HG03280 (cell line): Measurements from ENCODE around the gene HOXB1.

Experiments
- ATAC-seq: cut with Tn5 transposase; IDR thresholded peaks from one replicate; pipeline ENCODE4 v1.9.1; 2021; ENCODE audit warnings: mild to moderate bottlenecking, moderate library complexity; ENCODE audit not compliant: unreplicated experiment

Gene HOXB1

DNA sequence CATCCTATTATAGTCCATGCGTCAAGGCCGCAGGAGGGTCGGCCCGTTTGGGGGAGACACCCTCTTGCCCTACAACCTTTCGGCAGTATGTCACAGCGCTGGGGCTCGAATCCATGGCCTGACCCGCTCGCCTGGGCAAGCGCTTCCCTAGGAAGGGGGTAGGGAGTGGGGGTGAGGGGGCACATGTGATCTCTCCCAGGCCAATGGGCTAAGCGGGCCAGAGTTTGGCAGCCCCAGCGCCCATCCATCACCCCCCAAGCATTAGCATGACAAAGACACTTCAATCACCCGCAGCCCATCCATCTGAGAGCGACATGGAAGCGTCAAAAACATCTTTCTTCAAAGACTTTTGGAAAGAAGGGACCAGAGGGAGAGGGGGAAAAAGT lies at the start of gene HOXB1:
Gene HOXB1 (minus strand): TSS at position 125 of the 386 bp plus-strand sequence. CDS start 107 bp downstream, at position 18.
- ATAC-seq, result no peak

DNA sequence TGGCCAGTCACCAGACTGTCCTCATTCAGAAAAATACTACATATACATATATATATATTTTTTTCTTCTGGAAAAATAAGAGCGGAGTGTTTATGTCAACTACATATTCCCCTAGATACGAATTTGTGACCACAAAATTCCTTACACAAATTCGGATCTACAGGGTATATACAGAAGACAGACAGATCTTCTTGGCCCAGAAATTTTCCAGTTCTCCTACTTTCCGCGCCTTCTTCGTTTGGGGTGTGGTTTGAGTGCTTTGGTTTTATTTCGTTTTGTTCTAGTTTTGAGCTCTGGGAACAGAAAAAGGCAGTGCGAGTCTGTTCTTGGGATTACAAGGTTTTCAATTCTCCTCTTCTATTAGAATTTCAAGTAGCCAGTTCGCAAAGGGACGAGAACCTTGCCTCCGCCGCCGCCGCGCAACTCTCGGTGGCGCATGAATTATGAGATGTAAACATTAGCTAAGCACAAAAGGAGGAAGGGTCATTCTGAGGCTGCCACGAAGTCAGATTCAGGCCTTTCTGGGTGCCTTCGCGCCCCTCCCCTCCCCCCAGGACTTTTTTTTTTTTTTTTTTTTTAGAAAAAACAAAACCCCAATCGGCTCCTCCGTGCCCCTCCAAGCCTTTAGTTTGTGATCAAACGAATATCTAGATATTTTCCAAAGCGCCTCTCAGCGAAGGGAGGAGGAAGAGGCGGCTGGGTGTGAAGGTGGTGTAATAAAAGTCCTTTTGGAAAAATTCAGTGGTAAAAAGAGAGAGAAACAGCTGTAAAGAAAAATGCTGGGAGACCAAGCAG lies 49.1 kb upstream of the HOXB1 start:
- no peak for ATAC-seq

DNA sequence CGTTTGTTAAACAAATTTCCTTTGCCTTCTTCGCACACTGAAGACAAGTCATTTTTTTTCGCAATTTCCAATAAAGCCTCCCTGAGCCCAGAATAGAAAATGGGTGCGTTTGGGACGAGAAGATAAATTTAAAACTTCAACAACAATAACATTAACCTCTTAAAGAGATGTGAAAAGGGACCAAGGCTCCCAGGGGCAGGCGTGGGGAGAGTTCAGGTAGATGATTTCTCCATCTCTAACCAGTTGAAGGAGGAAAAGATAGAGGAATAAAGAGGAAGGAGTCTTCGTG lies 48.6 kb upstream of the HOXB1 start:
- ATAC-seq, result no peak

DNA sequence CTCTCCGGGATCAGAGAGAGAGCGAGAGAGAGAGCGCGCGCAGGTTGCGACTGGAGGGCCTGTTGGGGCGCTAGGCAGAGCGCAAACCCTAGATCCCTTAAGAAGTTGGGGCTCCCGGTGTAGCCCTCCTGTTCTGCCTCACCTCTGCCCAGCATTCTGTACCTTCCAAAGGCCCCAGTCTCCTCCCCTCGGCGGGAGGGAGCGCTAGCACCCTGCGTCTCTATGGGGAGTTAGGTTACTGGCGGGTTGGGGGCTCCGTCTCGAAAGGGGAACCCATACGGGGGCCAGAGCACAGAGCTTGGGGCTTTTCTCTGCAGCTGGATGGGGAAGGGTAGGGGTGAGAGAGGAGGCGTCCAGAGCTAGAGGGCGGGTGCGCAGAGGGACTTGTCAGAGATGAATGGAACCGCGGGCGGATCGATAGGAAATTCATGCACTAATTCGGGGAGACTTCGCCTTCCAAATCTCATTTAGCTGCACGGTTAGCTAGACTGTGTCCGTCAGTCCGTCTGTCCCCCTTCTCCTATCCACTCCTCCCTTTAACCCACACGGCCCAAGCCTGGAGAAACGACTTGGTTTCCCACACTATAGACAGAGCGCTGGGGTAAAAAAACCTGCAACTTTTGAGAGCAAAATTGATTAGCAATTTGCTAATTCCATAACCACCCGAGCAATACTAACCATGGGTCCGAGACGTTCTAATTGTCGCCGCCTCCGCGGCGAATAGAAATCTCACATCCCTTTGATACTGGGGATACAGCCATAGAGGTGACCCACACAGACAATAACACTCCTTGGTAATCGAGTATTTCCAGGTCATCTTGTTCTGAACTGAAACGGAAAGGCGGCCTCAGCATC lies 48.0 kb upstream of the HOXB1 start:
- ATAC-seq, result peak; percentile 41

DNA sequence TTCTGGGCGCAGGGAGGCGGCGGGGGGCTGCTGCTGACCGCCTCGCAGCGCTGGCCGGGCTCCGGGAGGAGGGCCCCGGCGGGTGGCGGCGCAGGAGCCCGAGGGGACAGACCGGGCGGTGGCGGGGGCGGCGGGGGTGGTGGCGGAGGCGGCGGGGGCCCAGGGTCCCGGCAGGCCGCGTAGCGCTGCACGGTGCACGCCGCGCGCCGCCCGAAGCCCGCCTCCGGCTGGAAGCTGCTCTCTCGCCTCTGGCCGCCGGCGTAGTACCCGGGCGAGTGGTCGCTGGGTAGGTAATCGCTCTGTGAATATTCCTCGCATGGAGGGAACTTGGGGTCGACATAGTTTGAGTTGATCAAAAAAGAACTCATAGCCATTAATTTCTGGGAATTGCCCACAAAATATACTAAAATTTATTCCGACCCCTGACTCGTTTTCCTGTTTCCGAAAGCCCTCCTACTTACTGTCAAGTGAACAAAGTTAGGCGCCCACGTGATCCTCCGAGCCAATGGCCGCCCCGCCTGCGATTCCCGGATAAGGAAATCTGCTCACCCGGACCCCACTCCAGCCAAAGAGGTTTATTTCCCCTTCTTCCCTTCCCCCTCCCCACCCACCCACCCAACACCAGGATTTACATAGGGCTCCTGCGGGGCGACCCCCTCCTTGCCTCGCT lies 47.3 kb upstream of the HOXB1 start, which contains the start of gene HOXB4:
Gene HOXB4 (minus strand): TSS at position 405 of the 670 bp plus-strand sequence. CDS start 31 bp downstream, at position 374.
- ATAC-seq, result peak; percentile 63

DNA sequence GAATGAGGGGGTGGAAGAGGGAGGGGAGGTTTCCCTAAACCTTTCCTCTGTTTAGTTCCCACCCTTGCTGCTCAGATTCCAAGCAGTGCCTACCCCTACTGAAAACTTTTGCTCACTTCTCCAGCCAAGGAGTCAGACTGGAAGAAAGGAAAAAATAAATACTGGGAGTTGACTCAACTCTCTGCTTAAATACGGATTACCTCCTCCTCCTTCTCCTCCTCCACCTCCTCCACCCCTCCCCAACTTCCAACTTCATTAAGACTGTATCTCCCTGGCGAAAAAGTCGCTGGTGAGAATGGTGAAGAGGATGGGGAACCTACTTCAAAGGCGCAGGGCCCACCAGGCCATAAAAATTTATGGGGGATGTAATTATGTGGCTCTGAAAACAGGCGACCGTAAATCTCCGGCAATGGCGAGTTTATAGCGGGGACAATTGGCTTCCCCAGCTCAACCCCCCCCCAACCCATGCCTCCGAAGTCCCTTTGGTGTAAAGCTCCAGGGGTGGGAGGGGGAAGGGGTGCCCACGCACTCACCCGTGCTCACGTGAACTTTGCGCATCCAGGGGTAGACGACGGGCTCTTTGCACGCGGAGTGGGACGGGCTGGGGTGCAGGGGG lies 46.6 kb upstream of the HOXB1 start:
- peak; percentile 6 for ATAC-seq

DNA sequence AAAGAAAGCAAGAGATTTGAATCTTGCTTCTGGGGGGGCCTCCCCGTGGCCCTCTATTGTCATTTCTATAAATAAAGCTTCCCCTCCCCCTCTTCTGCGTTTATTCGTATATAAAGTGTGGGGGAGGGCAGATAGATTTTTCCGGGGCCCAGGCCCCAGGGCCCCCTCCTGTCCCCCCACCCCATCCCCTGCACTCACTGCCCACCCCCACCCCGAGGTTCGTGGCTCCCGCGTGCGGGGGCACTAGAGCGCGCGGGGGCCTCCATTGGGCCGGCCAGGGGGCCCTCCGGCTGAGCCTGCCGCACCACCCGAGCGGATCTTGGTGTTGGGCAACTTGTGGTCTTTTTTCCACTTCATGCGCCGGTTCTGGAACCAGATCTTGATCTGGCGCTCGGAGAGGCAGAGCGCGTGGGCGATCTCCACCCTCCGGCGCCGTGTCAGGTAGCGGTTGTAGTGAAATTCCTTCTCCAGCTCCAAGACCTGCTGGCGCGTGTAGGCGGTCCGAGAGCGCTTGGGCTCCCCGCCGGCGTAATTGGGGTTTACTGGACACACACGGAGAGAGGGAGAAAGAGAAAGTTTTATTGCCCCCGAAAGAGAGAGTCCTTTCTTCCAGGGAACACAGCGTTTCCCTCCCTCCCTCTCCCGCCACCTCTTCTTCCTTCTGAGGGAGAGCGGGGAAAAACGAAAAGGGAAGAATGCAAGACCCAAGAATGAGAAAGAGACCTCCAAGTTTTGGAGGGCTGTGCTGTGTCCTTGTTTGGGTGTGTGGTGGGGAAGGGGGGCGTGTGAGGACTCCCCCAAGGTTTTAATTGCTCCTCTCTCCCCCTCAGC lies 45.9 kb upstream of the HOXB1 start:
- no peak for ATAC-seq

DNA sequence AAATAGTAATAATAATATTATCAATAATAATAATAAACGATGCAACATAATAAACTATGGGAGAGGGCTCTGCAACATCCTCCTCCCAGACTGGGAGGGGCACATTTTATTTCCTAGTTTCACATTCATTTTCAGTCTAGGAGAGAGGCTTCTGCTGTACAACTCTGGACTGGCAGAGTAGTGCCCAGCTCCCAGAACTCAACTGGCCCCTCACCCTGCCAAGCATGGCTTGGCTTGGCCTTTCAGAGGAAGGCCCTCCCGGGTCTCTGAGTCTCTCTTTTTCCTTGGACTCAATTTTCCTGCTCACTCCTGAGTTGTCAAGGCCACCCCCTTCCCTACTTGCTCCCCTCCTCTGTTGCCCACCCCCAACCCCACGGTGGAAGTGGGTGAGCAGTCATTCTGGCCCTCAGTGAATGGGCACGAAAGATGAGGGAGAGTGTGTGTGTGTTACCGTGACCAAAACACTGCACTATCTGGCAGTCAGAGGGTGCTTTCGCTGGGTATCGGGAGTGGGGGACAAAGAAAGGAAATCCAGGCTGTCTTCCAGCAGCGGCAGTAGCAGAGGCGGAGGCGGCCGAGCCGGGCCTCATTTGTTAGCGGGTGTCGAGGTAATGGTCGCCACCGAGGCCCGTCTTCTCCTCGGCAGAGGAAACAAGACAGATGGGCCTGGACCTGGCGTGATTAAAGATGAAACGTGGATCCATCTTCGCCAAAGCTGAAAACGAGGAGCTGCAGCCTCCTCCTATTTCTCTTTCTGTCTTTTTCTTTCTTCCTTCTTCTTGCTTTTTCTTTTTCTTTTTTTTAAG lies 45.1 kb upstream of the HOXB1 start:
- ATAC-seq, result no peak

DNA sequence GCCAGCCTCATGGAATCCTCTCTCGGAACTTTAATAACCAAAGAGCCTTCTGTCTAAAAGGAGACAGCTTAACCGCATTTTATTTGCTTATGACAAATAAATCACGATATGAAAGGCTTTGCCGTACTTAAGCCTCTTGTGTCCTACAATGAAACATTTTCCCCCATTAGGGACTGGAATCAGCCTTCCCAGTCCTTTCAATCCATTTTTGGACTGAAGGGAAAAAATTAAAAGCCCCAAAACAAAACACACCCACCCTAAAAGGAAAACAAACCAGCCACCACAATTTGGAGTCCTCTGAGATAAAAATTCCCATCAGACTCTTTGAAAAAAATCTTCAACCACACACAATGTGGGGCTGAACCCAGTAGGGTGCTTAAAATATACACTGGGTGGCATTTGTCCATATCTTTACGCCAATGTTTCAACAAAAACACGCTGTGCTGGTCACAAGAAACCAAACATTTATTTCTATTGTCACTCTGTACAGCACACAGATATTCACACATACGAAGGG lies 44.3 kb upstream of the HOXB1 start:
- no peak for ATAC-seq

DNA sequence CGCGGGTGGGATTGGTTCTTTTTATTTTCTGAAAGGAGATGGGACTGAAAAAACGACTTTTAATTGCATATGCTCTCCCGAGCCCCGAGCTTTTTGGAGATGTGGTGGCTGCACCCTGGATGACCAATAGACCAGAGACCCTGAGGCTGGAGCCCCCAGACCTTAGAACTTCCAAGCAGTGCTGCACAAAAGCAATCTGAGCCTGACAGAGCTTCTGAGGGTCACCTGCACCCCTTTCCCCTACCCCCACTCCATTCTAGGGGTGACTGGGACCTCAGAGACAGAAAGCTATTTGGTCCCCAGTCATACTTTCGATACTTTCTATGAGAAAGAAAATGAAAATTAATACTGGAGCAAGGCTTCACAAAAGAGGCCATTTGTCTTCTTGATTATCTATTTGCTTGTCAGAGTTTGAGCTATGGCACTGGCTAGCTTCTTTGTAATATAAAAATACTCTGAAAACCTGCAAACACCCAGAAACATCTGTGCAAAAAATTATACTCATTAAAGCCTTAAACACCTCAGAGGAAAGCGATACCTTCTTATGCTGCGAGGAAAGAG lies 43.8 kb upstream of the HOXB1 start:
- ATAC-seq, result no peak

DNA sequence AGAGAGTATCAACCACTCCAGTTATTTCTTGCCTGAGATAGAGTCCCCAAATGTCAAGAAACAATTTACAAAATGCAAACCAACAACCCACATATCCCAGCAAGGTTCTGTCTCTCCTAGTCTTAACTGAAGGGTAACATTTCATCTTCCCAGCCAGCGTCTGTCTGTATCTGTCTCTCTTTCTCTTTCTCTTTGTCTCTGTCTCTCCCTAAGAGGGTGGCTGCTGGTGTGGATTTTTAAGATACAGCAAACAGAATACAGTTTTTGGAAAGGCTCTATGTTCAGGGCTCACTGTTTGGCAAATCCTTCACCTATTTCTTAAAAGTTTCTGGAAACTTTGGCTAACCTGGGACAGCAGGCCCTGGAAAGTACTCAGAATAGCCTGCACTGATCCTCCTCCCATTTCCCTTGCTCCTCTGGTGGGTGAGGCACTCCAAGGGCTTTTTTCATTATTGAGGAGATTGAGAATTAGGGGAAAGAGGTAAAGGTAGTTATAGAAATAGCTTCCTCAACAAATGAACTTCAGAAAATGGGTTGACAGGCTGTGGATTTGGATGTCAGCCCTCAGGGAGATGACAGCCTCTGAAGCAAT lies 41.1 kb upstream of the HOXB1 start:
- ATAC-seq, result no peak

DNA sequence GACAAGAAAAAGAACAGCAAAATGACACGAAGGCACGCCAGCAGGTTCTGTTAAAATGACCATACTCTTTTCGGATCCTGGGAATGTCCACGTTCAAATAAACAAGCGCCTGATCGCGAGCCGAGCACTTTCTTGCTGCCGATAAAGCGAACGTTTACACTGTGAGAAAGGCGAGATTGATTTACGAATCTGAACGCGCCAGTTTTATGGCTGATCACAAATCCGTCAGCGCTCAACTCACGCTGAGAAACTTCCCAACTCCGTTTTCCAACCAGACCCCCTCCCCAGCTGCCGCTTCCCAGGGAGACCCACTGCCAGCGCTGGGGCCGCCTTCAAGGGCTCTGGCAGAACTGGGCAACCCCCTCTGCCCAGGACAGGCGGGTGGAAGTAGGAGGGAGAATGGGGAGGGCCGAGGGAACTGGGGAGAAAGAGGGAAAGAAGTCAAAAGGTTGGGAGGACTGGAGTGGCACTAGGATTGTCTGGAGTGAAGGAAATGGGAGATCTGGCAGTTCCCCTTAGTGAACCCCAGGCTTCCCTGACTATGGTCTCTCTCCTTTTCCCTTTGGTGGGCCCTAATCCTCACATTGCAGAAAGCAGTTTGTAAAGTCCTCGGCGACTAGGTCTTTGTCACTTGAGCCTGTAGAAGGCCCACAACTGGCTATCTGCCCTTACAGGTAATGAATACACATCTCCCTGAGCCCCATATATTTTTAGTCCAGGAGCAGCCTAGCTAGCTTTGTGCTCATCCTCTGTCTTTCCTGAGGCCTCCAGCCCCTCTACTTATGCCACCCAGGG lies 40.4 kb upstream of the HOXB1 start:
- ATAC-seq, result no peak

DNA sequence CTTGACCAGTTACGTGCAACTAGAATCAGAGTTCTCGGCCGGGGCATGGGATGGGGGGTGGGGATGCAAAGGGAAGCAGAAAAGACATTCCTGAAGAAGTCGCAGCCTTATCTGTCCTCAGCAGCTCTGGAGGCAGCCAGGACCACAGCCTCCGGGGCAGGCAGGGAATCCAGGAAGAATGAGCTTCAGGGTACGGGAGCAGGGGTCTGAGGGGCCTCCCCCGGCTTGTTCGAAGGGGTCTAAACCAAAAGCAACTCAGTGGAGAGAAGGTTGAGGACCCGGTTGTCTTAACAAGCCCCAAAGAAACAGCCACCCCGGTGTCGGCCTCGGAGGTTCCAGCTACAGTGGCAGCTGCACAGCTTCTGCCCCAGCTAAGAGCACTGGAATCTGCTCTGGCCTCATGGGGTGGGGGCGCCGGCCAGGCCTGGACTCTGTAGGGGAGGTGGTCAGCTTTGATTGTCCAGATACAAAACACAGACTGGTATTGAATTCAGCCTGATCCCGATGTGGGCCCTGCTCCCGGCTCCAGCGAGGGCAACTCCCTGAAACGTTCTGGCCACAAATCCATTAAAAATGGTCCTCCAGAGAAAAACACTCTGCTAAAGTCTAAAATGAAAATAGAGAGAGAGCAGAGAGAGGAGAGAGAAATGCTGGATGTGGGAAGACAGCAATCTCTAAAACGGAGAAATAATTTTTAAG lies 39.7 kb upstream of the HOXB1 start:
- ATAC-seq, result no peak

DNA sequence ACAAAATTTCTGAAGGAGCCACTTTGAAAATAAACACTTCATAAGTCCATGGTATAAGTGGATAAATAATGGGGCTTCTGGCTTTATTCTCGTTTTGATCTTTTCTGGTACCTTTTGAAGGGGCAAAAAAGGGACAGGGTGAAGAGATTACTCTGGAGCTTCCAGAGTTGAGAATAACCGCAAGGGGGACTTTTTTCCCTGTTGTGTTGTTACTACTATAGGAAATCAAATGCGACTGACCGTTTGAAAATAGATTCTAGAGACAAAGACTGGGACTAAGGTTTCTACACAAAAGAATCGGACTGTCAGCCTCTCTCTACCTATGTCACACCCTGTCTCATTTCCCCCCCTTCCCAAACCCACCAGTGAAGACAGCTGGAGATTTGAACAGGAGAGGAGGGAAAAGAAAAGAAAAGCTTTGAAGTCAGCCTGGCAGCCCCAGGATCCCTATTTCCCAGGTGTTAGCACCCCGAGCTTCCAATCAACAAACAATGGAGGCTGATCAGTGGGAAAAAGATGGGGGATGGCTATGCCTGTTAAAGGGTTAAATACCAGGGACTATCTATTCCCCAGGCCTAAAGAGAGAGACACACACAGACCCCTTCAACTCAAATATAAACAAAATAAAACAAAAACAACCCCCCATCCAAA lies 39.0 kb upstream of the HOXB1 start:
- no peak for ATAC-seq

DNA sequence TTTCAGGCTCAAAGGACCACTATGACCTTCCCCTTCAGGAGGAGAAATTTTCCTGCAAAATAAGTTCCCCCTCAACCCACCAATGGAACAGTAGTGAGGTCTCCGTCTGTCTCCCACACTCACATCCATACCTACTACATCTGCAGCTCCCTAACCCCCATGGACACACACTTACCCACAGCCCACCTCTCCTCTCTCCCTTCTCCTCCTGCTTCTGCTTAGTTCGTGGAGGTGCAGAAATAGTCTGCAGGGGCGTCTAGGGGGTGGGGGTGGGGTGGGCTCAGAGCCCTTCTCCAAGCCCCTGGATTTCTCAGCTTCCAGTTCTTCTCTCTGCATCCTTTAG lies 38.4 kb upstream of the HOXB1 start:
- ATAC-seq, result no peak

DNA sequence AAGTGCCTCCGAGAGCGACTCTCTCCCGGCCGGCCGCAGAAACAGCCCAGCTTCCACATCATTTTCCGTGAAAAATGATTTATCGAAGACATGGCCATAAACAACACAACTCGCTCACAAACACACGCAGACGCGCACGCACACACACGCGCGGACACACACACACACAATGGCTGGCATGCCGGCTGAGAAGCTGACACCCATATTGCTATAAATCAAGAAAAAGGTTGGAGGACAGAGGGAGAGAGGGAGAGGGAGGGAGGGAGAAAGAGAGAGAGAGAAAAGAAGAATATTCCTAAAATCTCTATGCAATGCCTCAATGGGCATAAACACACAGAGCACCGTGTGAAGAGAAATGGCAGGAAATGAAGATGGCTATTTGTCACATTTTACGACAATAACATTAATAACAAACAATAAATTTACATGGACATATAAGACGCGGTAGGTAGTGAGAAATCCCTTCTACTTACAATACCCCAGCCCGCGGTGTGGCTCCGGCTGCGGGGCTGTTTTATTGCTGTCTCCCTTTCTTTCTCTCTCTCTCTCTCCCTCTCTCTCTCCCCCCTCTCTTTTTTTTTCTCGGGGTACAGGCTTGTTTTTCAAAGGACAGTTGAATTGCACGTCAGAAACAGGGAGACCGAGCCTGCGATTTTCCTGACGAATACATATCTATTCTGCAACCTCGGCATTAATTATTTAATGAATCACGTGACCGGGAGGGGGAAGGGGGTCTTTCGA lies 37.9 kb upstream of the HOXB1 start:
- no peak for ATAC-seq
